ENCODE data around the gene ZC3H13. TPM values are rescaled to one million over a fixed set of nuclear protein-coding genes. Genes with fewer than 3 reads are reported as not detected.

ZC3H13 gene
- total RNA-seq, 2 experiments from 2014 or later: 40.1 to 41.8 TPM

DNA sequence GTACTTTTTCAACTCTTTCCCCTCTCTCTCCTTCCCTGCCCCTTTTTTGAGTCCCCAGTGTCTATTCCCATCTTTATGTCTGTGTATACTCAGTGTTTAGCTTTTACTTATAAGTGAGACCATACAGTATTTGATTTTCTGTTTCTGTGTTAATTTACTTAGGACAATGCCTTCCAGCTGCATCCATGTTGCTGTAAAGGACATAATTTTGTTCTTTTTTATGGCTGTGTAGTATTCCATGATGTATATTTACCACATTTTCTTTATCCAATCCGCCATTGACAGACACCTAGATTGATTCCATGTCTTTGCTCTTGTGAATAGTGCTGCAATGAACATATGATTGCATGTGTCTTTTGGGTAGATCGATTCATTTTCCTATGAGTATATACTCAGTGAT, 10.7 kb upstream of the ZC3H13 start:
- no peak for DNase-seq
- TF ChIP-seq CTCF (IDR thresholded peaks at IDR 0.05): no peak
- no peak for ATAC-seq
- Mint-ChIP-seq H3K9me3 (no peaks in the 10 kb centered on the region), H3K4me1 (ENCODE audit: low read depth) (no peaks in the 10 kb centered on the region), H3K27me3 (no peaks in the 10 kb centered on the region), H3K27ac (no peak overlapping the region), H3K36me3 (ENCODE audit: low read depth) (no peaks in the 10 kb centered on the region), H3K4me3 (no peak overlapping the region)
- ChIA-PET POLR2A (no interaction called here), CTCF (interaction anchor here (1.2 kb wide), 1 partner anchor 9 kb away, joined by 3 read pairs; no protein-coding TSS in a partner anchor)
- intact Hi-C loops (cut with micrococcal nuclease): no loop called here

- no peak for ATAC-seq
- no peak for TF ChIP-seq CTCF (IDR thresholded peaks at IDR 0.05)
- Mint-ChIP-seq H3K27me3 (no peaks in the 10 kb centered on the region), H3K4me3 (no peak overlapping the region), H3K4me1 (ENCODE audit: low read depth) (no peaks in the 10 kb centered on the region), H3K27ac (no peak overlapping the region), H3K36me3 (ENCODE audit: low read depth) (no peaks in the 10 kb centered on the region), H3K9me3 (no peaks in the 10 kb centered on the region)
- CTCF ChIA-PET: interaction anchor here (1.1 kb wide), 1 partner anchor 21 kb away, joined by 3 read pairs; no protein-coding TSS in a partner anchor
- intact Hi-C loops (cut with micrococcal nuclease): no loop called here
- POLR2A ChIA-PET: no interaction called here
- DNase-seq: no peak
Observed at GRCh38 chr13:46062185-46062584, 9.6 kb upstream of the ZC3H13 start.

- Mint-ChIP-seq H3K4me3 (no peak overlapping the region), H3K27ac (no peak overlapping the region), H3K36me3 (ENCODE audit: low read depth) (no peaks in the 10 kb centered on the region), H3K4me1 (ENCODE audit: low read depth) (no peaks in the 10 kb centered on the region), H3K27me3 (peaks cover 7% of the 10 kb centered on the region), H3K9me3 (no peaks in the 10 kb centered on the region)
- DNase-seq (no peak), ATAC-seq (no peak)
- TF ChIP-seq CTCF (IDR thresholded peaks at IDR 0.05): no peak
- intact Hi-C loops (cut with micrococcal nuclease): loop anchor here (10.0 kb wide), 1 partner anchor 65 kb away; no protein-coding TSS in a partner anchor
- ChIA-PET CTCF (interaction anchor here (0.7 to 1.7 kb wide), 3 partner anchors 14 to 99 kb away, joined by 3 to 4 read pairs (median 3); no protein-coding TSS in a partner anchor), POLR2A (no interaction called here)
Observed at GRCh38 chr13:46059405-46059804, 6.9 kb upstream of the ZC3H13 start.

GRCh38 chr13:46058268-46058667, 5.7 kb upstream of the ZC3H13 start:
- H3K27me3 Mint-ChIP-seq: peaks cover 9% of the 10 kb centered on the region
- no peak overlapping the region for H3K4me3 Mint-ChIP-seq
- H3K27ac Mint-ChIP-seq: no peak overlapping the region
- H3K4me1 Mint-ChIP-seq (ENCODE audit: low read depth): peaks cover 9% of the 10 kb centered on the region
- ChIA-PET POLR2A (no interaction called here), CTCF (interaction anchor here (1.6 to 2.0 kb wide), 2 partner anchors 16 to 67 kb away, joined by 4 to 7 read pairs; no protein-coding TSS in a partner anchor)
- H3K9me3 Mint-ChIP-seq: no peaks in the 10 kb centered on the region
- ATAC-seq (no peak), DNase-seq (no peak)
- H3K36me3 Mint-ChIP-seq (ENCODE audit: low read depth): no peaks in the 10 kb centered on the region
- no peak for TF ChIP-seq CTCF (IDR thresholded peaks at IDR 0.05)
- intact Hi-C loops (cut with micrococcal nuclease): loop anchor here (10.0 kb wide), 1 partner anchor 67 kb away; no protein-coding TSS in a partner anchor

GRCh38 chr13:46057256-46058015, 4.9 kb upstream of the ZC3H13 start:
- no peak overlapping the region for H3K4me3 Mint-ChIP-seq
- no peak for DNase-seq
- no peak overlapping the region for H3K27ac Mint-ChIP-seq
- ATAC-seq: no peak
- ChIA-PET POLR2A (no interaction called here), CTCF (interaction anchor here (0.6 to 2.0 kb wide), 2 partner anchors 68 to 72 kb away, joined by 3 to 7 read pairs; no protein-coding TSS in a partner anchor)
- no peaks in the 10 kb centered on the region for H3K36me3 Mint-ChIP-seq (ENCODE audit: low read depth)
- no peak for TF ChIP-seq CTCF (IDR thresholded peaks at IDR 0.05)
- H3K4me1 Mint-ChIP-seq (ENCODE audit: low read depth): peaks cover 9% of the 10 kb centered on the region
- intact Hi-C loops (cut with micrococcal nuclease): loop anchor here (10.0 kb wide), 1 partner anchor 67 kb away; no protein-coding TSS in a partner anchor
- H3K9me3 Mint-ChIP-seq: no peaks in the 10 kb centered on the region
- peaks cover 9% of the 10 kb centered on the region for H3K27me3 Mint-ChIP-seq
